Stimulated activated CD8-positive, alpha-beta memory T cell treated with anti-CD3 and anti-CD28 coated beads, Interleukin-12 subunit alpha, Interleukin-12 subunit beta, amount 100 ng/mL, for 1 hour (primary cell): Measurements from ENCODE around the gene ATF7.

Experiments
- DNase-seq: peaks from one replicate; pipeline ENCODE4 v3.0.0-alpha.2; 2020; ENCODE audit warnings: low read depth

Gene ATF7

GRCh38 chr12:53523131-53523530 lies 103.1 kb downstream of the ATF7 start:
- DNase-seq: no peak

GRCh38 chr12:53518381-53518780 lies 107.8 kb downstream of the ATF7 start:
- DNase-seq: no peak

GRCh38 chr12:53516758-53517455 lies 109.3 kb downstream of the ATF7 start:
- DNase-seq: no peak

- no peak for DNase-seq
These were observed 110.9 kb downstream of the ATF7 start for GRCh38 chr12:53515291-53515680.

- no peak for DNase-seq
These were observed 111.4 kb downstream of the ATF7 start for GRCh38 chr12:53514628-53515290.

- no peak for DNase-seq
These were observed 112.3 kb downstream of the ATF7 start for GRCh38 chr12:53513712-53514410.

- no peak for DNase-seq
These were observed 115.9 kb downstream of the ATF7 start for GRCh38 chr12:53510181-53510812.

- peak; percentile 72 for DNase-seq
These were observed 117.5 kb downstream of the ATF7 start for GRCh38 chr12:53508534-53509170.

GRCh38 chr12:53507603-53507885 lies 118.6 kb downstream of the ATF7 start:
- DNase-seq: no peak

- no peak for DNase-seq
These were observed 119.1 kb downstream of the ATF7 start, which contains the start of gene NPFF for GRCh38 chr12:53506881-53507602. TSS of gene NPFF (minus strand) at chr12:53507484. CDS start at chr12:53507474, 10 bp downstream.

GRCh38 chr12:53506450-53506785 lies 119.8 kb downstream of the ATF7 start:
- DNase-seq: no peak

- no peak for DNase-seq
These were observed 120.4 kb downstream of the ATF7 start for GRCh38 chr12:53505555-53506449.

- DNase-seq: no peak
These were observed 121.1 kb downstream of the ATF7 start for GRCh38 chr12:53505086-53505485.

GRCh38 chr12:53504004-53504920 lies 121.9 kb downstream of the ATF7 start:
- DNase-seq: no peak

- no peak for DNase-seq
These were observed 123.0 kb downstream of the ATF7 start for GRCh38 chr12:53502983-53503728.

- DNase-seq: no peak
These were observed 123.9 kb downstream of the ATF7 start for GRCh38 chr12:53502331-53502730.

GRCh38 chr12:53501615-53502181 lies 124.5 kb downstream of the ATF7 start:
- no peak for DNase-seq

GRCh38 chr12:53500776-53501614 lies 125.2 kb downstream of the ATF7 start, which contains the start of gene TARBP2:
TSS of gene TARBP2 (plus strand) at chr12:53501283. CDS start at chr12:53501409, 126 bp downstream.
- DNase-seq: peak; percentile 97
